Subcutaneous abdominal adipose tissue (tissue), 5 donors: ENCODE measurements around the gene YPEL4.
"Not testable (repeated sequence)": the region's sequence is repeated elsewhere in the genome, so short reads cannot be mapped to it uniquely, and the experiment has no call there.

Experiments
- H3K27ac ChIP-seq: one replicate; pipeline ENCODE4 v1.7.0; 2013; ENCODE audit warnings: low read depth, mild to moderate bottlenecking, inconsistent platforms, low read length, moderate library complexity
- H3K27me3 ChIP-seq, 5 donors: one replicate each; pipeline ENCODE4 v1.7.0; 2013; ENCODE audit warnings: low read length in 5 of 5, inconsistent platforms in 1 of 5; ENCODE audit not compliant: control insufficient read depth in 5 of 5, insufficient read depth in 4 of 5
- H3K36me3 ChIP-seq, 5 donors: one replicate each; pipeline ENCODE4 v1.7.0; 2013; ENCODE audit warnings: low read length in 5 of 5; ENCODE audit not compliant: control insufficient read depth in 5 of 5, insufficient read depth in 5 of 5
- H3K4me1 ChIP-seq, 5 donors: one replicate each; pipeline ENCODE4 v1.7.0; 2013; ENCODE audit warnings: low read length in 5 of 5, mild to moderate bottlenecking in 3 of 5, moderate library complexity in 1 of 5; ENCODE audit not compliant: control insufficient read depth in 5 of 5, insufficient read depth in 5 of 5
- H3K4me3 ChIP-seq, 5 donors: one replicate each; pipeline ENCODE4 v1.7.0; 2013; ENCODE audit warnings: low read length in 5 of 5, low read depth in 1 of 5
- H3K9ac ChIP-seq, 5 donors: one replicate each; pipeline ENCODE4 v1.7.0; 2013; ENCODE audit warnings: low read length in 5 of 5, mild to moderate bottlenecking in 4 of 5, moderate library complexity in 3 of 5
- H3K9me3 ChIP-seq, 5 donors: one replicate each; pipeline ENCODE4 v1.7.0; 2013; ENCODE audit warnings: low read length in 5 of 5; ENCODE audit not compliant: control insufficient read depth in 5 of 5
- donor health status: healthy.
- donor health status: healthy.
- donor health status: healthy.
- donor health status: healthy.
- donor health status: healthy.

The YPEL4 gene

GRCh38 chr11:57652662-57653061, 3.0 kb upstream of the YPEL4 start:
- Histone ChIP-seq H3K27ac (no peak overlapping the region), H3K4me3 (no peak overlapping the region), H3K4me1 (peaks cover 0 to 37% (median 27%) of the 10 kb centered on the region in 5 donors), H3K27me3 (peaks cover 21 to 26% (median 23%) of the 10 kb centered on the region in 5 donors), H3K9me3 (no peaks in the 10 kb centered on the region), H3K36me3 (no peaks in the 10 kb centered on the region), H3K9ac (peak overlapping the region in 1 of 5 donors; percentile 51)

- peaks cover 21 to 30% (median 28%) of the 10 kb centered on the region in 5 donors for H3K27me3 ChIP-seq
- not testable (repeated sequence) for H3K27ac ChIP-seq
Measured at GRCh38 chr11:57652230-57652629, 2.5 kb upstream of the YPEL4 start.

GRCh38 chr11:57651408-57651807, 1.7 kb upstream of the YPEL4 start:
- Histone ChIP-seq H3K9me3 (no peaks in the 10 kb centered on the region), H3K27me3 (peaks cover 26 to 38% (median 36%) of the 10 kb centered on the region in 5 donors), H3K36me3 (no peaks in the 10 kb centered on the region), H3K4me3 (no peak overlapping the region), H3K4me1 (peaks cover 0 to 39% (median 33%) of the 10 kb centered on the region in 5 donors), H3K9ac (no peak overlapping the region), H3K27ac (no peak overlapping the region)

More at GRCh38 chr11:57652230-57652629, 2.5 kb upstream of the YPEL4 start:
- H3K4me1 ChIP-seq = peaks cover 0 to 38% (median 31%) of the 10 kb centered on the region in 5 donors
- H3K9me3 ChIP-seq, H3K36me3 ChIP-seq, H3K4me3 ChIP-seq, H3K9ac ChIP-seq: not testable (repeated sequence)

GRCh38 chr11:57650739-57651090, 1.0 kb upstream of the YPEL4 start:
- Histone ChIP-seq H3K27ac (no peak overlapping the region), H3K9ac (no peak overlapping the region), H3K4me3 (no peak overlapping the region), H3K9me3 (no peaks in the 10 kb centered on the region), H3K4me1 (peaks cover 0 to 46% (median 38%) of the 10 kb centered on the region in 5 donors), H3K36me3 (no peaks in the 10 kb centered on the region), H3K27me3 (peaks cover 33 to 45% (median 39%) of the 10 kb centered on the region in 5 donors)

- Histone ChIP-seq H3K27ac (no peak overlapping the region), H3K9me3 (no peaks in the 10 kb centered on the region), H3K9ac (peak overlapping the region in 3 of 5 donors; percentile 28 to 42 (median 37)), H3K36me3 (no peaks in the 10 kb centered on the region), H3K4me1 (peaks cover 0 to 55% (median 41%) of the 10 kb centered on the region in 5 donors), H3K27me3 (peaks cover 33 to 48% (median 39%) of the 10 kb centered on the region in 5 donors), H3K4me3 (peak overlapping the region; percentile 45 to 64 (median 57))
Measured at GRCh38 chr11:57648801-57649735, 644 bp downstream of the YPEL4 start.

- Histone ChIP-seq H3K4me3 (peak overlapping the region in 4 of 5 donors; percentile 45 to 64 (median 60)), H3K9me3 (no peaks in the 10 kb centered on the region), H3K36me3 (no peaks in the 10 kb centered on the region), H3K4me1 (peaks cover 0 to 55% (median 41%) of the 10 kb centered on the region in 5 donors), H3K27me3 (peaks cover 33 to 48% (median 39%) of the 10 kb centered on the region in 5 donors), H3K27ac (no peak overlapping the region), H3K9ac (peak overlapping the region in 1 of 5 donors; percentile 20)
Measured at GRCh38 chr11:57647960-57648800, 1.5 kb downstream of the YPEL4 start.

- no peaks in the 10 kb centered on the region for H3K36me3 ChIP-seq
- no peak overlapping the region for H3K4me3 ChIP-seq
- no peak overlapping the region for H3K9ac ChIP-seq
- H3K27ac ChIP-seq = no peak overlapping the region
- peaks cover 33 to 48% (median 39%) of the 10 kb centered on the region in 5 donors for H3K27me3 ChIP-seq
- peaks cover 0 to 49% (median 41%) of the 10 kb centered on the region in 5 donors for H3K4me1 ChIP-seq
- H3K9me3 ChIP-seq = no peaks in the 10 kb centered on the region
Measured at GRCh38 chr11:57647372-57647771, 2.3 kb downstream of the YPEL4 start.

- H3K9me3 ChIP-seq = no peaks in the 10 kb centered on the region
- H3K36me3 ChIP-seq = no peaks in the 10 kb centered on the region
- H3K9ac ChIP-seq = no peak overlapping the region
- peaks cover 33 to 48% (median 39%) of the 10 kb centered on the region in 5 donors for H3K27me3 ChIP-seq
- no peak overlapping the region for H3K4me3 ChIP-seq
- H3K4me1 ChIP-seq = peaks cover 0 to 49% (median 41%) of the 10 kb centered on the region in 5 donors
- H3K27ac ChIP-seq = no peak overlapping the region
Measured at GRCh38 chr11:57646799-57647303, 2.9 kb downstream of the YPEL4 start.

GRCh38 chr11:57646194-57646798, 3.4 kb downstream of the YPEL4 start:
- Histone ChIP-seq H3K9me3 (no peaks in the 10 kb centered on the region), H3K4me1 (peaks cover 0 to 49% (median 41%) of the 10 kb centered on the region in 5 donors), H3K36me3 (no peaks in the 10 kb centered on the region), H3K4me3 (no peak overlapping the region), H3K9ac (no peak overlapping the region), H3K27ac (no peak overlapping the region), H3K27me3 (peaks cover 33 to 45% (median 39%) of the 10 kb centered on the region in 5 donors)
